ENCODE data around the gene TTLL9. TPM values are rescaled to one million over a fixed set of nuclear protein-coding genes. Genes with fewer than 3 reads are reported as not detected.

The TTLL9 gene
- polyA plus RNA-seq, 1 donor from 2014 or later: 8.0 TPM

- H3K4me3 ChIP-seq (ENCODE audit: low read length): no peak overlapping the region
These were observed 54.1 kb downstream of the TTLL9 start for GRCh38 chr20:31924561-31924960.

GRCh38 chr20:31925631-31926030, 55.2 kb downstream of the TTLL9 start:
- Histone ChIP-seq H2AFZ (ENCODE audit: low read depth, low read length) (no peak overlapping the region), H3K27me3 (ENCODE audit: insufficient read depth, low read depth, low read length) (no peaks in the 10 kb centered on the region), H3K9me3 (ENCODE audit: low read length) (no peaks in the 10 kb centered on the region), H3F3A (ENCODE audit: insufficient read depth, low read length, poor library complexity, severe bottlenecking) (no peaks in the 10 kb centered on the region), H3K9ac (ENCODE audit: low read length) (no peak overlapping the region), H3K4me3 (ENCODE audit: low read length) (no peak overlapping the region), H3K36me3 (ENCODE audit: insufficient read depth, low read length) (no peaks in the 10 kb centered on the region), H4K20me1 (ENCODE audit: insufficient read depth) (no peaks in the 10 kb centered on the region), H3K79me2 (replicated peaks; ENCODE audit: insufficient read depth, low read length) (no peaks in the 10 kb centered on the region), H3K27ac (ENCODE audit: low read length) (no peak overlapping the region), H3K9me2 (ENCODE audit: insufficient read depth, low read length) (no peaks in the 10 kb centered on the region), H3K4me2 (ENCODE audit: low read length) (no peak overlapping the region)
- TF ChIP-seq SMC3 (conservative IDR thresholded peaks at IDR 0.05; ENCODE audit: poor library complexity) (no peak), POLR2AphosphoS5 (IDR thresholded peaks at IDR 0.05) (no peak), CTCF (IDR thresholded peaks at IDR 0.05; ENCODE audit: poor library complexity, severe bottlenecking) (no peak), REST (IDR thresholded peaks at IDR 0.05; ENCODE audit: borderline replicate concordance) (no peak), EZH2 (IDR thresholded peaks at IDR 0.05; ENCODE audit: borderline replicate concordance, insufficient read depth, low read length, poor library complexity, severe bottlenecking) (no peak)

More at GRCh38 chr20:31924561-31924960, 54.1 kb downstream of the TTLL9 start:
- H2AFZ ChIP-seq (ENCODE audit: low read depth, low read length): no peak overlapping the region
- no peak overlapping the region for H3K9ac ChIP-seq (ENCODE audit: low read length)
- no peaks in the 10 kb centered on the region for H4K20me1 ChIP-seq (ENCODE audit: insufficient read depth)
- no peak overlapping the region for H3K27ac ChIP-seq (ENCODE audit: low read length)
- H3K9me2 ChIP-seq (ENCODE audit: insufficient read depth, low read length): no peaks in the 10 kb centered on the region
- no peaks in the 10 kb centered on the region for H3K79me2 ChIP-seq (replicated peaks; ENCODE audit: insufficient read depth, low read length)
- H3K27me3 ChIP-seq (ENCODE audit: insufficient read depth, low read depth, low read length): no peaks in the 10 kb centered on the region
- H3F3A ChIP-seq (ENCODE audit: insufficient read depth, low read length, poor library complexity, severe bottlenecking): no peaks in the 10 kb centered on the region
- no peak overlapping the region for H3K4me2 ChIP-seq (ENCODE audit: low read length)
- TF ChIP-seq TAF1 (IDR thresholded peaks at IDR 0.05; ENCODE audit: low read depth) (no peak), RAD21 (conservative IDR thresholded peaks at IDR 0.05) (no peak), CTCF (IDR thresholded peaks at IDR 0.05; ENCODE audit: poor library complexity, severe bottlenecking) (no peak), POLR2AphosphoS5 (IDR thresholded peaks at IDR 0.05) (no peak), EZH2 (IDR thresholded peaks at IDR 0.05; ENCODE audit: borderline replicate concordance, insufficient read depth, low read length, poor library complexity, severe bottlenecking) (no peak), REST (IDR thresholded peaks at IDR 0.05; ENCODE audit: borderline replicate concordance) (no peak), EP300 (conservative IDR thresholded peaks at IDR 0.05; ENCODE audit: poor library complexity, severe bottlenecking) (no peak)
- no peaks in the 10 kb centered on the region for H3K36me3 ChIP-seq (ENCODE audit: insufficient read depth, low read length)
- H3K9me3 ChIP-seq (ENCODE audit: low read length): no peaks in the 10 kb centered on the region

All from neural cell (in vitro differentiated cells).